Measurements from ENCODE around the gene CAMK2D.
"Not testable (repeated sequence)": the region's sequence is repeated elsewhere in the genome, so short reads cannot be mapped to it uniquely, and the experiment has no call there.

Gene CAMK2D

DNA sequence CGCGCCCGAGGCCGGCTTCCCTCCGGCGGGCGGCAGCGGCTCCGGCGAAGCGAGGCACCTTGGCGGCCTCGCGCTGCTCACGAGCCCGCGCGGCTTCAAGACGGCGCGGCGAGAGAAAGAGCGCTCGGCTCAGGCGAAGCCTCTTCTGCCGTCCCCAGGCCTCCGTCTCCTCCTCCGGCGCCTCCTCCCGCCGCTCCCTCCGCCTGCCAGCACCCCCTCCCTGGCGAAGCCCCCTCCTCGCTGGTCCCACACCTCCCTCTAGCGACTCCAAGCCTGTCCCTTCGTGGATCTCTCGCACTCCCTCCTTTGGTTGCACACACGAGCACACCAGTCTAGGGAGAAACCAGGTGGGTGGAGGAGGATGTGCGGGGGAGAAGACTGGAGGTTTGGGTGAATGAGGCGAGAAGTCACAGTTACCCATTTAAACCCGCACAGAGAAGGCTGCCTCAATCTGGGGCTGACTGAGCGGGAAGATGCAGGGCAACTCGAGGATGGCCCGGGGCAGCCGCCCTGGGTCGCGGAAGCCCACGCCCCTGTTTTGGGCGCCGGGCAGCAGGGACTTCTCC lies at the start of gene CAMK2D:
CAMK2D (minus strand) TSS at position 119 of the 566 bp plus-strand sequence. CDS start 670 bp downstream, outside the sequence.
- peak; percentile 85 for DNase-seq

DNA sequence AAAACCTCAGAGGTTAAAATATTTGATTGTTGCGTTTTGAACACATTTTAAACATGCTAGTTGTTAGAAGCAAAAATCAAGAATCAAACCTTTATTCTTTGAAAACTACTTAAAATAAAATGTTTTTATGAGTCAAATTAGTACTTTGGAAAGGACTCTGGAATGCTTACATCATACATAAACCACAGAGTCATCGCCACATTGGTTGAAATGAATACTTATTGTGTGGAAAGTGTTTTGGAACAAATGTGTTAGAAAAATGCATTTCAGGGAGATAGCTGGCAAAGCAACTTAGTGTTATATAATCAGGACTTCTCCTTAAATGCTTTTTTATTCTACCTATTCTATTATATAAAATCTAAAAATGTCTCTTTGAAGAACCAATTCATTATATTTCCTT lies 49.4 kb upstream of the CAMK2D start:
- DNase-seq = no peak

DNA sequence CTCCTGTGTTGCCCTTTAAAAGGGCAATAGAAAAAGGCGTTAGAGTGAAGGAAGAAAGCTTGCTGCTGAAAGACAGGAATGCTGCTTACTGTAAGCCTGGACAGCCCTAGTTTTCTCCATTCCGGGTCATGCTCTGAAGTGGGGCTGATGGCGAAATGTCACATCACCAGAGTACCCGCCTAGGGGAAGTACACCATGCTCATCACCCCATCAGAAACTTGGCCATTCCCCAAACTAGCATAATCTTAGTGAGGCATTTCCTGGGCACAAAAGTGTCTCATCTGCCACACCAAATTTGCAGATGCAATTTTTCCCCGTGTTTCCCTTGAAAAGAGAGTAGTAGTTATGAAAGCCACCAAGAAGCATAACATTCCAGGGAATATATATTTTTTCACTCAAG lies 47.8 kb upstream of the CAMK2D start:
- peak in 1 of 2 donors; percentile 67 for DNase-seq

DNA sequence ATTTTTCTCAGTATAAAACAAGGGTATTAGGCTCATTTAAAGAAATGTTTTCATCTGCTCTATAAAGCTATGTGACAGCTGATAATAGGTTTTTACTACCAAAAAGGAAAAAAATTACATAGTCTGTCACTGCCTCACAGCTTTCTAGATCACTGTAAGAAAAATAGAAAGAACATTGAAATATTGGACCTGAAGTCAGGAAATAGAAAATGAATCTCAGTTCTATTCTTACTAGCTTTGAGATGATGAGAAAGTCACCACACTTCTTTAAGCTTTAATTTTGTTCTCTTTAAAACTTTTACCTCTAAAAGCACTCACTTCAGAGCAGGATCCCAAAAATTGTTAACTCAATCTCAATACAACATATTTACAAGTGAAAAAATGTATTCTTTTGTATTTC lies 45.3 kb upstream of the CAMK2D start:
- DNase-seq = no peak

DNA sequence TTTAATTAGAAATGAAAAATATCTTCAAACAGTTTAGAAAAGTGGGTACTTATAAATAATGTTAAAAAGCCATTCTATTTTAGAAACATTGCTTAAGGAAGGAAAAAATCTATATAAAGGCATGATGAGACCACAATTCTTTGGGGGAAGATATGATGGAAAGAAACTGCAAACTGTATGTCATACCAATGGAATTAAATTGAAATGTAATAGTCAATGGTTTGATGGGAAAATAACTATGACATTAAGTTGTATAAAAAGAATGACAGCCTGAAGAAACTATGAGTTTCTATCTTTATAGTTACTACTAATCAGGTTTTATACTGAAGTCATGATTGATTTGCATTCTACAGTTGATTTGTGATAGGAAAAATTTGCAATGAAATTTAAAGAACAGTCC lies 40.3 kb upstream of the CAMK2D start:
- no peak for DNase-seq

DNA sequence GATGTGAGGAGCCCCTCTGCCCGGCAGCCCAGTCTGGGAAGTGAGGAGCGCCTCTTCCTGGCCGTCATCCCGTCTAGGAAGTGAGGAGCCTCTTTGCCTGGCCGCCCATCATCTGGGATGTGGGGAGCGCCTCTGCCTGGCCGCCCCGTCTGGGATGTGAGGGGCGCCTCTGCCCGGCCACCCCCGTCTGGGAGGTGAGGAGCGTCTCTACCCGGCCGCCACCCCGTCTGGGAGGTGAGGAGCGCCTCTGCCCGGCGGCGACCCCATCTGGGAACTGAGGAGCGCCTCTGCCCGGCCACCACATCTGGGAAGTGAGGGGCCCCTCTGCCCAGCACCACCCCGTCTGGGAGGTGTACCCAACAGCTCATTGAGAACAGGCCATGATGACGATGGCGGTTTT lies 34.8 kb upstream of the CAMK2D start:
- not testable (repeated sequence) for DNase-seq

DNA sequence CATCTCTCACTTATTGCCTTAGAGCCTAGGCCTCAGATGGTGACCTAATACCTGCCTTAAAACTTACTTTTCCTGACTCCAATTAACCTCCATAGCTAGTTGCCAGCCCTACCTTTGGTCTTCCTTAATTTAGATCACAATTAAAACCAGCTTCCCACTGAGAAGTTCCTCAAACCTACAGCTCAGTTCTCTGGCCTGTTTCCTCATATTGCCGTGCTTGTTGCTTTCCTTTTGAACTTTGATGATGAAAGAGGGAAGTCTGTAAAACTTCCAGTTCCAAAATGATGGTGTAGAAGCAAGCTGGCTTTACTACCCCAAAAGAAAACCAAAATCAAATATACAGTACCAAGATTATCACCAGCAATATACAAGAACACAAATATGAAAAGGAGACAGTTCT lies 28.9 kb upstream of the CAMK2D start:
- DNase-seq = no peak

DNA sequence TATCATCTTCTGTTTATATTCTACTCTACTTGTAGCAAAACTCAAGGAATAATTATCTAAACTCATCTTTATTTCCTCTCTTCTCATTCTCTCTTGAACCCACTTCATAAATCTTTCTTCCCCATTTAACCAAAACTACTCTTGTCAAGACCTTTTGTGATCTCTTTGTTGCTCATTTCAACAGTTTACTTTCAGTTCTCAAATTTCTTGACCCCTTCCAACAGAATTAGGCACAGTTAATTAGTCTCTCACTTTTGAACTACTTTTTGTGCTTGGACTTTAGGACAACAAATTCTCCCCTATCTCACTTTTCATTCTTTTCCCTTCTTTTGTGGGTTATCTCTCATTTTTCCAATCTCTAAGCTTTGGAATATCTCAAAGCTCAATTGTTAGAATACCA lies 27.4 kb upstream of the CAMK2D start:
- no peak for DNase-seq

DNA sequence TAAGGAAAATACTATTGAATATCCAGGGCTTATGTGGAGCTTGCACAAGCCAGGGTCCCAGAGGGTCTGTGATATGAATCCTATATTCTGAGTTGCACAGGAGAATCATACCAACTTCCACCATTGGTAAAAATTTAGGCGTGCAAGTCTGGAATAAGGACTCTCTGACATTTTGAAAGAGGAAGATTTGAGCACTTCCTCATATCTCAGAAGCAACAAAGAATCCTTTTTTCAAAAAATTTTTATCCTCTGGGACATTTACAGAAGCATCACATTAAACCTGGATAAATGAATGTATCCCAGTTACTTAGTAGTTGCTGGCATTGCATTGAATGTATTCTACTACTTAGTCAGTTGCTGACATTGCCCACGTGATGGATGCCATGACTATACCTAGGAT lies 24.2 kb upstream of the CAMK2D start:
- no peak for DNase-seq

DNA sequence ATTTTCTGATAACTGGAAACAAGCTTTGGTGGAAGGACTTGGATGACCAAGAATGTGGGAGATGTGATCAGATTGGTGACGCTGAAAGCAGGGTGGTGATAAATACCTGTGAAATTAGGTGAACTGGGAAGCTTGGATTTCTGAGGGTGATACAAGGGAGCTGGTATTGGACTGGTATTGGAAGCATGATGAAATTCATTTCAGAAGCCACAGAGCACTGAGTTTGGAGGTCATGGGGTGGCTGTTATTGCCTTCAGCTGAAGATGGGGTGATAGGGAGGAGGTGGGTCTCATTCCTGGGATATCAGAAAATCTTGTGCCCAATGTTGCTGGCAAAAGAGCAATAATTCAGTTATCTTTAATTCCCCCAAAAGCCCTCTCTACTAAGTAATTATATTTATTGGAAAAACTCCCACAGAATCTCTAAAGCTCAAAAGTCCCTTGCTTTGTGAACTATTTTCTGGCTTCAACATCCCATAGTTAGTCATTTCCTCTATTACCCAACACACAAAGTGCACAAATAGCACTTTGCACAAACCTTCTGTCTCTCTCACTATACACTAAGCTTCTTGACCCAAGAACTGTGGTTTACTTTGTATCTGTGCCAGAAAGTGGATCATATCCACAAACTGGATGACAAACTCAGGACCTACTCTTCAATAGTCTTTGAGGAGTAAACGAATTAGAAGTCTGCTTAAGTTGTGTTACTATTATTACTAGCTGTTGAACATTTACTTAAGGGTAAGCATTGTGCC lies 23.1 kb upstream of the CAMK2D start:
- DNase-seq = no peak

DNA sequence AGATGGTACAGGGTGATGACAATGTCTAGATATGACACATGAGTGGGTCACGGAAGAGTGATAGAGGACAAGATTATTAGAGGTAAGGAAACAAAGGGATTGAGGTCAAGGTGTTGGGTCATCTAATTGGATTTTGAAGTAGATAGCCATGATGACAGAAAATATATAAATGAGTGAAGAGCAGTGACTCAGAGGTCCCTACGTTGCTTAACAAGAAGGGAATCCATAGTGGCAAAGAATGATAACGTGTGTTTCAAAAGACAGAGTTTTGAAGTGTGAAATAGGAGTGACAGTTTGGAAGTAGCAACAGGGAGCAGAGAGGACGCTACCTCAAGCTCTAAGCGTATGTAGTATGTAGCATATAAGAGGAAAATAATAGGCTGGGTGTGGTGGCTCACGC lies 22.2 kb upstream of the CAMK2D start:
- DNase-seq = no peak

DNA sequence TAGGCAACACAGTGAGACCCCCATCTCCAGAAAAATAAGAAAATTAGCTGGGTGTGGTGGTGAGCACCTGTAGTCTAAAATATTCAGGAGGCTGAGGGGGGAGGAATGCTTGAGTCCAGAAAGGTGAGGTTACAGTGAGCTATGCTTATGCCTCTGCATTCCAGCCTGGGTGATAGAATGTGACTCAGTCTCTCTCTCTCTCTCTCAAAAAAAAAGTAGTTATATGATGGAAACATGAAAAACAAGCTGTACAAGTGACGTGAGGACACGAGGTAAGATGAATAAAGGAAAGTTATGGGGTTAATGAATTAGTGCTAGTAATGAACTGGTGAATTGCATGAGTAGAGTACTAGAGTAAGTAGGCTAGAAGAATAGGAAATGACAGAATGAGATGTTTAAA lies 21.8 kb upstream of the CAMK2D start:
- no peak for DNase-seq

DNA sequence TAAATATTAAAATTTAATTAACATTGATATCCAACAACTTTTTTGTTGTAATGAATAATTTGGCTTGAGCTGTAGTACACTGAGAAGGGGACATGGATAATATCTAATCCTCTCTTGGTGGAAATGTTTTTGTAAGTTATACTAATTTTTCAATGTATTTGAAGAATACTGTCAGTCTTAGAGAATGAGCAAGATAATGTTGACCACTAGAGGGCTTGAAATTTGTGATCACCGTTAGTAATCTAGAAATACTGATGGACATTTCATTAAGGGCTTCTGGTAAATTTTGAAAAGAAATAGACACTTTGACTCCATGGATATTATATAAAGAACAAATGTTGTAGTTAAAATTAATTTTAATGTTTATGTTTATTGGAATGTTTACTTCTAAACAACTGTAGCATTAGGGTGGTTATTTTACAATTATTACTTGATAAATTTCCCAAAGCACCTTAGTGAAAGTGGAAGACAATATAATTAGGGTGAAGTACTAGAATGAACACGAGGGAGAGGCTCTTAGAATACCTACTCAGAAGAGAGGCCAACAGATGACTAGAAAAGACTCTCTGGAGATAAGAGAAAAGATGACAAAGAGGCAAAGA lies 20.0 kb upstream of the CAMK2D start:
- DNase-seq = peak in 1 of 2 donors; percentile 50

DNA sequence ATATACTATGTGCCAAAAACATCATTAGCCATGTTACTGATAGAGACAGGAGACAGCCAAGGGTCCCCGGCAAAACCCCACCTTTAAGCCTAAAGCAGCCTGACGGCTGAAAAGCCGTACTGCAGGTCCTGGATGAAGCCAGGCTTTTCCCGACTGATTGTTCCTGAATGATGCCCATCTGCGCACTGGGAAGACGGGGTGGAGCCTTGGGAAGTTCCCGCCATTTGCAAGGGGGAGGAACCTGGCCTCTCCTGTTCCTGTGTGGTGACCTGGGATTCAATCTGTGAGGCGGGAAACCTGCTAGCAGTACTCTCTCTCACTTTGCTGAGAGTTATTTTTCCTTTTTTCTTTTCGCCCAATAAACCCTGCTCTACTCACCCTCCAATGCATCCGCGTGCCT lies 15.1 kb upstream of the CAMK2D start:
- DNase-seq = no peak

DNA sequence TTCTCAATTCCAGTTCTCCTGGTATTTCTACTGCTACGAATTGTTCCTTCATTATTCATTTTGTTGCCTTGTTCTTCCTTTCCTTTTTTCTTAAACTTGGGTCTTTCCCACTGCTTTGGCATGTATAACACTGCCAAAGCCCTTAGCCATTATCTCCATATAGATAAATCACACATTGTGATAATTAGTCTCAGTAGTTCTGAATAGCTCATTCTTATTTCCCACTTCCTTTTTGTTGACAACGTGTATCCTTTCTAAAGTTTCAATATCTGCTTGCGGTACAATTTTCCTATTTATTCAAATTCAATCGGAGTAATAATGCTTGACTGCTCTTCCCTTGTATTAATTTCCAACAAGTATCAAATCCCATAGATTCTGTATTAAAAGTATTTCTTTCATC lies 14.5 kb upstream of the CAMK2D start:
- no peak for DNase-seq

DNA sequence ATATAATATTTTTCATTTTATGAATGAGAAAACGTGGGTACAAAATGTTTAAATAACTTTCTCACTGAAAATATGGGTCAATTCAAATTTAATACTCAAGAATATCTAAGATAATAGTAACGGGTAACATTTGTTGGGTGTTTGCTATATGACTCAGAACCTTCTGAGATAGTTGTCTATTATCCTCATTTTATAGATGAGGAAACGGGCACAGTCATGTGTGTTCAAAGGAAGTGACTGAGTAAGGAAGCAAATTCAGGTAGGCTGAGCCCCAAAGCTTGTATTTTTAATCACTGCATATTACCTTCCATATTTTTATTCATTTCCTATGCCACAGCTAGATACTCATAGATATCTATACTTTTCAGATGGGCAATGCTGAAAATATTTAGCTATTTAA lies 12.2 kb upstream of the CAMK2D start:
- no peak for DNase-seq

DNA sequence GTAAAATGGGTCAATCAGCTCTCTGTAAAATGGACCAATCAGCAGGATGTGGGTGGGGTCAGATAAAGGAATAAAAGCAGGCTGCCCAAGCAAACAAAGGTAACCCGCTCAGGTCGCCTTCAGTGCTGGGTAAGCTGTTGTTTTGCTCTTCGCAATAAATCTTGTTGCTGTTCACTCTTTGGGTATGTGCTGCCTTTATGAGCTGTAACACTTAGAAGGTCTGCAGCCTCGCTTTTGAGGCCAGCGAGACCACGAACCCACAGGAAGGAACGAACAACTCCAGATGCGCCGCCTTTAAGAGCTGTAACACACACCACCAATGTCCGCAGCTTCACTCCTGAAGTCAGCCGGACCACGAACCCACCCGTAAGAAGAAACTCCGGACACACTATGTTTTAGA lies 11.5 kb upstream of the CAMK2D start:
- peak; percentile 3 to 10 for DNase-seq

DNA sequence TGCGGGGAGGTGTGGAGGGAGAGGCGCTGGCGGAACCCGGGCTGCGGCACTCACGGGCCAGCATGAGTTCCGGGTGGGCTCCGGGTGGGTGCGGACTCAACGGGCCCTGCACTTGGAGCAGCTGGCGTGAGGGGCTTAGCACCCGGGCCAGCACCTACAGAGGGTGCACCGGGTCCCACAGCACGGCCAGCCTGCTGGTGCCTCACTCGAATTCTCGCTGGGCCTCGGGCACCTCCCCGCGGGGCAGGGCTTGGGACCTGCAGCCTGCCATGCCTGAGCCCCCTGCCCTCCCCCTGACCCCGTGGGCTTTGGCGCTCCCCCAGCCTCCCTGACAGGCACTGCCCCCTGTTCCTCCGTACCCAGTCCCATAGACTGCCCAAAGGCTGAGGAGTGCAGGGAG lies 10.8 kb upstream of the CAMK2D start:
- no peak for DNase-seq

DNA sequence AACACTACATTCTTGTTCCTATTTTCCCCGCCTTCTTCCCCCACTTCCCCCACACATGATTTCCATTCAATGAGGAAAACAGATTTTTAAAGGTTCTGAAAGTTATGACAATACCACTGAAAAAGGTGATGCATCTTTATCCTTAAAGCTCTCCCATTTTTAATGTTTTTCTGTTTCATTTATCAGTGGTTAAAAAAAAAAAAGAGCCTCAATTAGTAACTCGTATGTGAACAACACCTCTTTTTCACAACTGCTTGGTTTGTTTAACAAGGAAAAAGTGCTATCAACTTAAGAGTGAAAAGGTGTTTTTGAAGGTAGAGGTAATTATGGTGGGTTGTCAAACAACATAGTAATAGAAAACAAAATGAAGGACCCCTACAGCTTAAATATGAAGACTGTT lies 8.2 kb upstream of the CAMK2D start:
- DNase-seq = no peak

DNA sequence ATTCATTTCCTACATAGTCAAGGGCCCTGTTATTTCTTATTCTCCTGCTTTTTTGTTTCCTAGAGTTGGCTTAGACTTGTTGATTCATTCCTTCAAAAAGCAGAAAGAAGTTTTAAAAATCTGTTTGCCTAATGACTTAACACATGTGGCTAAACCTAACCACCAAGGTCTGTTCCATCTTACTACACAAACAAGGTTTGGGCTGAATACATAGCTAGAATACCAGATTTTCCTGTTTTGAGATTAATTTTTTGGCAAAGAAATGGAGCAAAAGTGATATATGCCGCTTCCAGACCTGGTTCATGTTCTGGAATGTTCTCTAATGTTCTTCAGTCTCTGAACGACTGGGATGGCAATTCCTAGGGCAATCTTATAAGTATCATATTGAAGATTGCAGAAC lies 7.4 kb upstream of the CAMK2D start:
- no peak for DNase-seq

DNA sequence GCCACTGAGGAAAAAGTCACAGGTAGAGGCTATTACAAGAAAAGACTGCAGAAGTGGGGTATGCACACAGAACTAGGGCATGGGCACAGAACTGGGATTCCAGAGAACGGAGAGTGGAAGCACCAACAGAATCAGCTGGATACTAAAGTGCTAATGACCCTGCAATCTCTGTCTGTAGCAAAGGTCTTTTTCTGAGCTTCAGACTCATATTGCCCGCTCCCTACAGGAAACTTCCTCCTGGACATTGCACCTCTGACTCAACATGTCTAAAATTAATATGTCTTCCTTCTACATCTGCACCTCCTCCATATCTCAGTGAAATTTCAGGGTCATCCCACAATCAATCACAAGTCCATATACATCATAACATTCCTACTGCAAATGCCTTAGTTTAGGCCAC lies 5.3 kb upstream of the CAMK2D start:
- no peak for DNase-seq

DNA sequence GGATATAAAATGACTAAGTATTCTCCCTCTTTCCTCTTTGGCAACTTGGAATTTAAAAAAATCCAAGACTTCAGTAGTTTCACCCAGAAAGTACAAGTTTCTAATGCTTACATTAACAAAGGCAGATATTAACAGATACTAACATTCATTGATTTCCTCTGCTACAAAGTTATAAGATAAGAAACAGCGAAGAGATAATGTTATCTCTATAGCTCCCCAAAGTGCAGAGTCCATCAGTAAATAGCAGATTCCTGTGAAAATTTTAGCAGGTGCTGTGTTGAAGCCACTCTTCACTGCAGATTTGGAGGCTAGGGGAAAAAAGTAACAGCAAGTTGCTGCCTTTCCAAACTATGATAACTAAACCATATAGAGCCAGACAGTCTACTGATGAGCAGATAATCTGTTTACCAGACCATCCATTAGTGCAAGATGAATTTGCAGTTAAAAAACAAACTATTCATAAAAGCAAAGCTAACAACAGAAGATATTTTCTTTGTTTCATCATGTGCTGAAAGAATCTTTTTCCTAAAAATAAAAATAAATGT lies 3.3 kb upstream of the CAMK2D start:
- no peak for DNase-seq

DNA sequence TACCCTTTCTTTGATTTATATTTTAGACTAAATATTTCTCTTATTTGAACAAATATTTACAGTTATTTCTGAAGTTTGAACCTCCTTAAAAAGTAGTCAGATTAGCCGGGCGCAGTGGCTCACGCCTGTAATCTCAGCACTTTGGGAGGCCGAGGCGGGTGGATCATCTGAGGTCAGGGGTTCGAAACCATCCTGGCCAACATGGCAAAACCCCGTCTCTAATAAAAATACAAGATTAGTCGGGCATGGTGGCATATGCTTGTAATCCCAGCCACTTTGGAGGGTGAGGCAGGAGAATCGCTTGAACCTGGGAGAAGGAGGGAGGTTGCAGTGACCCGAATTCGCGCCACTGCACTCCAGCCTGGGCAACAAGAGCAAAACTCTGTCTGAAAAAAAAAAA lies 2.4 kb upstream of the CAMK2D start:
- DNase-seq = not testable (repeated sequence)

DNA sequence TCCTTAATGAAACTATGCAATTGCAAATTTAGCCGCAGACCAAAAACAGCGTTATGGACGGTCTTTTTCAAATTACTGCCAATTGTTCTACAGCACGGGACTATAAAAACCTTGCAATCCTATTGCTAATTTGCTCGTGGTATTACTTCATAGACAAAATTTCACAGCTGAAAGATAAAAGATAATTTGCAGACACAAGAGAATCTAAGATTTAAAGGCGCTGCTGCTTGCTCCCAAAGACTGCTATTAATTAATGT lies 1.4 kb upstream of the CAMK2D start:
- no peak for DNase-seq
